CD4-positive, alpha-beta T cell treated with Interleukin-2 at 100 ng/mL for 4 hours (primary cell): Measurements from ENCODE around the gene KDSR.

Experiments used
- DNase-seq: peaks from one replicate; pipeline ENCODE4 v3.0.0-alpha.2; 2020; ENCODE audit warnings: low spot score

KDSR gene

GRCh38 chr18:63283305-63284094, 83.5 kb downstream of the KDSR start:
- no peak for DNase-seq

- DNase-seq = no peak
Observed at GRCh38 chr18:63282793-63283192, 84.2 kb downstream of the KDSR start.
